Frontal cortex (tissue), 4 donors: ENCODE measurements around the gene EPN2. TPM values are rescaled to one million over a fixed set of nuclear protein-coding genes. Genes with fewer than 3 reads are reported as not detected.

Source experiments
- DNase-seq, 2 donors: peaks; one replicate each; pipeline ENCODE4 v3.0.0; 2012; ENCODE audit warnings: low spot score in 2 of 2
- FAIRE-seq: peaks from 2 replicates; lab custom pipeline; 2012; peaks lifted over from hg19 to GRCh38; lab: Jason Lieb, UNC
- total RNA-seq: library from RNA; depleted of rRNA; stranded (reverse); fragments of >200 nt; gene quantifications from one replicate; pipeline ENCODE4 v1.2.3, GENCODE V29; 2014
- donor health status: control.
- donor health status: control.
- donor health status: control.

EPN2 gene
- total RNA-seq, 1 donor from 2014 or later = 53.0 TPM

DNA sequence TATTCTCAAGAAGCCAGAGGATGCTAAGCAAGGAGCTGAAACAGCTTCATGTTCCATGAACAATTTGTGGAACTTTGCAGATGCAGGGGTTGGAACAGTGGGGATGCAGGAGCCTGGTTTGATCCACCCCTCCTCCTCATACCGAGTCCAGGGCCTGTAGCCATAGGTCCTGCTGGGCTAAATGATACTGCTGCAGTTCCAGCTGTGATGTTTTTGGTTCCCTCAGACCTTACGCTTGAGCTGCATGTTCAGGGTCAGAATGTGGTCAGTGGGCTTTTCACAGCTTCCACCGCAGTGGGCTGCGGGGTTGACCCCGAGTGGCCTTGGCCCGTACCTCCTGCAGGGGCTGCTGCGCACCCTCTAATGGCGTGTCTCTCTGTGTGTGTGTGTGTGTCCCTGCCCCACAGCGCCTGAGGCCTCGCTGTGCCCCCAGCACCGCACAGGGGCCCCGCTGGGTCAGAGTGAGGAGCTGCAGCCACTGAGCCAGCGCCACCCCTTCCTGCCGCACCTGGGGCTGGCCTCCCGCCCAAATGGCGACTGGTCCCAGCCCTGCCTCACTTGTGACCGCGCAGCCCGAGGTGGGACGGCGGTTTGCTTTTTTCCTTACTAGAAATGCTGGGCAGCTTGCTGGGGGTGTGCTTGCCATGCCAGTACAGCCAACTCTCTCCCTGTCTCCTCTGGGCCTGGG lies 48.2 kb downstream of the EPN2 start:
- FAIRE-seq (no peak), DNase-seq (no peak)

DNA sequence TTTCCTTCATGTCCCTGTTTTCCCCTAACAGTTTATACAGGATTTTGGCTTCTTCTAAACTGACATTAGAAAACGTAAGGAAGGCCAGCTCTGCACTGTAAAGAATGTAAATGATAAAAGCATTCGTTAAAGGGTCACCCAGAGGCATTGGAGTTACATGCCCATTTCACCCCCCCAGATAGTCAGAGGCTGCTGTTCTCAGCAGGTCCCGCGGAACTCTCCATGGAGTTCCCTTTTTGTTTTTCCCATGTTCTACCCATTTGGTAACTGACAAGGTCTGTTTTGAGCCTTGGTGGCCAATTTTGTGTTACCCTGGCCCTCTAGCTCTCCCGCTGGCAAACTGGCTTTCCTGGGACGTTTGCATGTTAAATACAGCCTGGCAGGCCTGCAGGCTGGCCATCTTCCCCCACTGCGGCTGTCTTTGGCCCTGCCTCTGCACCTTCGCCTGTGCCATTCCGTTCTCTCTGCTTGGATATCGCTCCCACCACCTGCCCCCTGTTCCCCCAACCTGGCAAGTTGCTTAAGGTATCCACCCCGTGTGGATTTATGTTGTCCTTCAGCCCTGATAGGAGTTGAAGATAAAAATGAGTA lies 49.7 kb downstream of the EPN2 start:
- no peak for DNase-seq

DNA sequence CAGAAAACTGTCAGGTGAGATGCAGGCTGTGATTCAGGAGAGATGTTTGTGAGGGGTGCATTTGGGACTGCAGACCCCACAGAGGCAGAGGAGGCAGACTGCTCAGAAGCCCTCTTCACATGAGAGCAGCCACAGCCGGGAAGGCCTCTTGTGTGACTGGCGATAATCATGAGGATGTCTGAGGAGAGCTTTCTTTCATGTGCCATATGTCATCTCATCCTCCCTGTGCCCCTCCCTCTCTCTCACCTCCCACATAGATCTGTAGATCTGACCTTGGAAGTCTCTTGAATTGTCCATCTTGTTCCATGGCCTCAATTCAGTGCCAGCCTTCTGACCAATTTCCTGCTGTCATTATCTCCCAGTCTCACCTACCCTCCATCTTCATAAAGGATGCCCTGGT lies 50.5 kb downstream of the EPN2 start:
- FAIRE-seq (no peak), DNase-seq (no peak)

More for the DNA sequence above, 49.7 kb downstream of the EPN2 start:
- FAIRE-seq = no peak

DNA sequence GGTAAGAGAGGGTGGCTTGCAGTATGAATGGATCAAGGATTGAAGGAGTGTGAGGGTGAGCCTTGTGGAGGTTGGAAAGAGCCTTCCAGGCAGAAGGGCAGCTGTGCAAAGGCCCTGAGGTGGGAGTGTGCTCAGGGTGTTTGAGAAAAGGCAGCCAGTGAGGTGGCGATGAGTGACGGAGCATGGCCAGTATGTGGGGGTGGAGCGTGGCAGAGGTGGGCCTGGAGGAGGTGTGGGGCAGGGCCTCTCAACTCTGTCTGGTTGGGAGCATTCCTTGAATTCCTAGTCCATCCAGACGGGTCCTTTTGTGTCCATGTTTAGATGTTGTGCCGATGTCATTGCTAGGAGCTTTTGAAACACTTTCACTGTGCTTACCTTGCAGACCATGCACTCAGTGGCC lies 51.3 kb downstream of the EPN2 start:
- FAIRE-seq = no peak

DNA sequence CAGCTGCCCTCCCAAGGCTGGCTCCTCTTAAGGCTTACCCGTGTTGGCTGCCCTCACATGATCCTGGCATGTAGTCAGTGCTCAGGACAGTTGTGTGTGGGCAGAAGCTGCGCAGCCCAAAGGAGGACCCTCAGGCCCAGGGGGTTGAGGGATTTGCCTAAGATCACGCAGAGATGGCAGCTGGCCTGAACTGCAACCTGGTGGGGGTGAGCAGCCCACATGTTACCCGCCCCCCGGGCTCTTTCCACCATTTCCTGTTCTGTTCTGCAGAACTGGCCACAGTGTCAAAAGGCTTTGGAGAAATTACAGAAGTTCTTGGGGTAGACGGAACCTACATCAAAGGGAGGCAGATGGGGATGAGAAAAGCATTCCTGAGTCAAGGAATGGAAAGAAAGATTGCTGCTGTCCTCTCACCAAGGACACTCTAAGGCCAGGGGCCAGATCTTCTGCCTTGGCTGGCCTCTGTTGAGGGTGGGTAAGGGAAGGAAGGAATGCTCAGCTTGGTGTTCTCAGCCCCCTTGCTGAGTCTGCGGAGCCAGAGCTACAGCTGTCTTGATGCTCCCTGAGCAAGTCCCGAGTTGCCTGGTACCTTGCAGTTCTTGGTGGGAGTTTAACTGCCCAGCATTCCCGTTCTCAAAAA lies 53.0 kb downstream of the EPN2 start:
- FAIRE-seq (no peak), DNase-seq (no peak)

More for the DNA sequence above, 51.3 kb downstream of the EPN2 start:
- no peak for DNase-seq

DNA sequence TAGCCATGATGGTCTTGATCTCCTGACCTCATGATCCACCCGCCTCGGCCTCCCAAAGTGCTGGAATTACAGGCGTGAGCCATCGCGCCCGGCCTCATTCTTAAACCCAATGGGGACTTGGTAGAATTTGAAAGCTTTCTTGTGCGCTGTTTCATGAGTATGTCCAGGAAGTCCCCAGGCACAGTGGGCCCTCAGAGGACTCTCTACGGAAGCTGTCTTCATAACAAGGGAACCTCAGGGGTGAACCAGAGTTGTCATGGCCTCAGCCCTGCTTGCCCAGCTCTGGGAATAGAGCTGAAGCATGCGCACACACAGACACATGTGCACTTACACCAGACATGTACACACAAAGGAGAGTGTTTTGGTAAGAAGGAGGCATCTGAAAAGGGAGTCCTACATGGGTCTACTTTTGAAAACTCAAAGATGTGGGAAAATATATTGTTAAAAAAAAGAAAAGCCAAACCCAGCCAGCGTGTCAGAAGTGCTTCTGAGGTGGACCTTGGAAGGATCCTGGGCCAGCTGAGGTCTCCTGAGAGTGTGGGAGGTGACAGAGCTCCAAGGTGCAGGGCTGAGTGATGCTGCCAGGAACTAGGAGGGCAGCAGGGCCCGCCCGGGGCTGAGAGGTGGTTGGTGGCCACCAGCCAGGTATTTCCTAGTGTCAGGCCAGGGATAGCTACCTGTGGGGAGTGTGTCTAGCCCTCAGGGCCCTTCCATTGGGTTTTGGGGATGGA lies 54.6 kb downstream of the EPN2 start:
- no peak for DNase-seq
- no peak for FAIRE-seq

DNA sequence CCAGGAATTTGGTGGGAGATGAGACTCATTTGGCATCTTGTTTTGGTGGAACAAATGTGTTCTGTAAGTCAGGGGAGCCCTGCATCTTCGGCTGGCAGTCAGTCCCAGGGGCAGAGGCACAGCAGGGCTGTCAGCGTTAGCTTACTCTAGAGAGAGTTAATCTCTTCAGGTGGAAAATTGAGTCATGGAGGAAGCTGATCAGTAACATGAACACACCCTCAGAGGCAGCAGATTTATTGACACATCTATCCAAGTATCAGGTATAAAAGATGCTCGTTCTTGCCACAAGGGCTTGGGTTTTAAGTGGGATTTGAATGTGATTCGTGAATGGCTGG lies 55.2 kb downstream of the EPN2 start:
- FAIRE-seq (no peak), DNase-seq (no peak)

DNA sequence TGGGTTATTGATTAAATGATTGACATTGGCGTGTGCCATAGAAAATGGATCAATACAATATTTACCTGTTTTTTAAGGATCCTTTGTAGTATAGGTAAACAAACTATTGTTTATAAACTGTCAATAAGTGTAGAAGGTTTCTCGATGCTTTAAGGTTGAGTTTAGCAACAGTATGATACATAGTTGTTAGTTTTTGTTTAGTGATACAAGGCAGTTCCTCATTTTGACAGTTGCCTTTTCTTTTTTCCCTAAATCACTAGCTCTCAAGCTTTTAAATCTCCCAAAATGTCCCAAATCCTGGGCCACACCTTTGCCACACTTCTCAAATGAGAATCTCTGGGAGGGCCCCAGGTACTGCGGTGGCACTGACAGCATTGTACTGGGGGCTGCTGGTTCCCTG lies 57.3 kb downstream of the EPN2 start:
- no peak for FAIRE-seq
- no peak for DNase-seq

DNA sequence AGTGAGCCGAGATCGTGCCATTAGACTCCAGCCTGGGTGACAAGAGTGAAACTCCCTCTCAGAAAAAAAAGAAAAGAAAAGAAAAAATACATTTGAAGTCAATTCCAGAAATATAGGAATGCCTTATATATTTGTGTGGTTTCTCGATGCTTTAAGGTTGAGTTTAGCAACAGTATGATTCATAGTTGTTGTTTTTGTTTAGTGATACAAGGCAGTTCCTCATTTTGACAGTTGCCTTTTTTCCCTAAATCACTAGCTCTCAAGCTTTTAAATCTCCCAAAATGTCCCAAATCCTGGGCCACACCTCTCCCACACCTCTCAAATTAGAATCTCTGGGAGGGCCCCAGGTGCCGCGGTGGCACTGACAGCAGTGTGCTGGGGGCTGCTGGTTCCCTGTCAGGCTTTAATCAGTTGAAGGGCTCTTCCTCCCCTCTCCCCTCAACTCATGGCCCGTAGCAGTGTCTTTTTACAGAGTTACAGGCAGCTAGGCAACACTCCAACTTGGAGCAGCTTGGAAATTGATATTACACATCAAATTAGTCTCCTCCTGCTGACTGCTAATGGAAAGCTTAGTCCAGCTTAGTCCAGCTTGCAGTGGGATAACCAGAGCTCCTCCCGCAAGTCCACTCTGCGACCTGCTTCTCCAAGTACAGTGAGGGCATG lies 58.4 kb downstream of the EPN2 start:
- DNase-seq = no peak
- no peak for FAIRE-seq

DNA sequence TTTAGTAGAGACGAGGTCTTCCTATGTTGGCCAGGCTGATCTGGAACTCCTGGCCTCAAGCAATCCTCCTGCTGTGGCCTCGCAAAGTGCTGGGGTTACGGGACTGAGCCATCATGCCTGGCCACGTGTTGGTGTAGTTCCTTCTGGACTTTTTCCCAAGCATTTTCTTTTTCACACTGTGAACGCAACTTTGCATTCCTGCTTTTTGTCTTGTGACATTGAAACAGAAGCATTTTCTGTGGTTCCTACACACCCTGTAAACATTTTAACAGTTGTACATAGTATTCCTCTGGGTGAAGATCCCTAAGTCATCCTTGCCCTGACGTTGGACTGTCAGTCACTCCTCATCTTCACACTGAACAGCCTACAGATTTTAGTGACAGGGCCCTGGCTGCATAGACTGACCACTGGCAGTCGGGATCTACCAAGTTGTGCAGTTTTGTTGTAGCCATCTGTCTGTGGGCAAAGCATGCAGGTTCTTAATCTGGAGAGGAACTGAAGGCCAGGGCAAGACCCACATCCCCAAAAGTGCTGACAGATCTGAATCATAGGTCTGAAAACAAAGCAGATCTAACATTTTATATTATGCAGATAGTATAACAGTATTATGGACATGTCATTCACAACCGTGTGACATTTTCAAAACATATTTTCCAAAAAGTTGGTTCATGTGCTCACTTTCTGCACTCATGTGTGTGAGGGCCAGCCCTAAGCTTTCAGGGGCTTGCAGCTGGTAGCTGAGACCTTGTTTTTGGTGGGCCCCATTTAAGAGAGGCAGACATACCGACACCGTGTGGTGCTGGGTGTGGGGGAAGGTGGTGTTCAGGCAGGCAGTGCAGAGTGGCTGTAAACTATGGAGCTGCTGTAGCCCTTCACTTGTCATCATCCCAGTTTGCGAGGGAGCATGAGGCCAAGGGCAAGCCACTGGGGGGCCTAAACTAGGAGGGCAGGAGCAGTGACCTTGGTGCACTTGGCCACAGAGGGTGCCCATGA lies 59.9 kb downstream of the EPN2 start:
- no peak for FAIRE-seq
- DNase-seq = no peak

DNA sequence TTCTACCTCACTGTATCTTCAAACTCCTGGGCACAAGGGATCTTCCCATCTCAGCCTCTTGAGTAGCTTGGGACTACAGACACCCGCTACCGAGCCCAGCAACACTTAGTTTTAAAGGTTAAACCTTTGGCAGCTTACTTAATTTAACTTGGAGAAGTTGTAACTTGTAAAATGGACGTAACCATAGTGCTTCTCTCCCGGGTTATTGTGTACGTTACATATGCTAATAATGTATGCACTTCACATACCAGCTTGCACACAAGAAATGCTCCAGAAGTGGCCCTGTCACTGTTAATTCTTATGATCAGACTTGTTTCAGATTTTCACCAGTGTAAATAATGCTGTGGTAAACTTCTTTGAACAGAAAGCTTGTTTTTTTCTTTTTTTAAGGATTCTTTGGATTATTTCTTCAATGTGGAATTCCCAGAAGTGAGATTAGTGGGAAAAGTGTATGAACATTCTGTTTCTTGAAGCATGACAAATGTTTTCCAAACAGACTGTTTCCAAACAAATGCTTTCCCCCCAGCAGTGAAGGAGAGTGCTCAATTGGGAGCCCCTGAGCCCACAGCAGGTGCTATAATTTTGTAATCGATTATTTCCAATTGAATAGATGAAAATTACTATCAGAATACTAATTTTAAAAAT lies 61.5 kb downstream of the EPN2 start:
- no peak for FAIRE-seq

DNA sequence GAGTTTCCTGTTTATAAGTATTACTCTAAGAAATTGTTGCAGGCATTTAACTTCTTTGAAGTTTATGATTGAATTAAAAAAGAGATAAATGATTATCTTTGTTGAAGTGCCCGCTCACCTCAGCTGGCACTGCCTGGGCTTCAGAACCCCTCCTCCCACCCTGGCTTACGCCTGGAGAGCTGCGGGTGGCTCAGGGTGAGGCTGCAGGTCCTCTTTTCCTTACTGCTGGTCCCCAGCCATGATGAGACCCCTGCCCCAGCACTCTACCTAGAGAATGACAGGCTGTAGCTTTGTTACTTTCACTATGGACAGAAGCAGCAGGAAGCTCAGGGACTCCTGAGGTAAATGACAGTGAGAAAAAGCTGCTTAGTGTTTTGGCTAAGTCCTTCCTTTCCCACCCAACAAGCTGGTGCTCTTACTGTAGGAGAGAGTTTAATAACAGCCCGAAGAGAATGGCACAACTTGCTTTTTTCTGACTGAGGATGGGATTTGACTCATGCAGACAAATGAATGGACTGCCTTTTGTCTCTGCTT lies 62.1 kb downstream of the EPN2 start:
- FAIRE-seq (no peak), DNase-seq (no peak)

More for the DNA sequence above, 61.5 kb downstream of the EPN2 start:
- DNase-seq = no peak

DNA sequence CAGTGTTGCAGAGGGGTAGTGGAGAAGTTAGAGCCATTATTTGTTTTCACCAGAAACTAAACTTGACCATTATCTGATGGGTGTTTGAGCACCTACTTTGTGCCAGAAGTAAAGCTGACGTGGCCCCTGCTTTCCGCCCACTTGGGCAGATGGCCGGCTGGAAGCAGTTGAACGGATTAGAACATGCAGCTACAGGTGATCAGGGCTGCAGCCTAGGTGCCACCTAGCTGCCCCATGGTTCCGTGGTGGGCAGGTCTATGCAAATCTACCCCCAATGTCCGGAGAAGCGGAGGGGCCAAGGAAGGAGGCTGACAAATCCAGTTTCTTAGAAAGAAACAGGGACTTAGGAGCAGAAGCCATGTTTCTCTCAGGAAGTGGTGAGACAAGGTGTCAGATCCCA lies 62.7 kb downstream of the EPN2 start:
- no peak for FAIRE-seq
- no peak for DNase-seq

DNA sequence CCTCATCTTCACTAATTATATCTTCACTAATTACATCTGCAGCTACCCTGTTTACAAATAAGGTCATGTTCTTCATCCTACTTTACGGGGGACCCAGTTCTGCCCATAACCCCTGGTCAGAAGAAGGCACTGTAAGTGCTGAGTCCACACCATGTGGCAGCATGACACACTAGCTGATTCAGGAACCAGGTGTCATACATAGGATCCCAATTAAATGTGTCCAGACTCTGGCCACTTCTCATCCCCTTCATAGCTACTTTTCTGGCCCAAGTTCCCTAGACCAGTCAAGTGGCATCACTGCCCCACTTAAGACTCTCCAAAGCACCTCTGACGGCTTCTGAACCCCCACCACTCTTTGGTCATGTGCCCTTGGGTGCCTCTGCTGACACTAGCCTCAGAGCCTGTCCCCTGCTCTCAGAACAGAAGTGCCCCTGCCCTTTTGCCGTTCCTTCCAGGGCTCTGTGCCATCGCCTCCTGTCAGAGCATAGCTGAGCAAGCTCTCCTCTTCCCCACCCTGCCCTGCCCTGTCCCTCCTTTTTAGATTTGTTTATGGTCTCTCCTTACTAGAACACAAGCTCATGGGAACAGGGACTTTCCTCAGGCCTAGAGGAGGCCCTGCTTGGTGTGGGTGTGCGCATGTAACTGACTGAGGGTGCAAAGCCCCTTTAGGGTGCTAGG lies 64.2 kb downstream of the EPN2 start:
- DNase-seq (no peak), FAIRE-seq (no peak)

DNA sequence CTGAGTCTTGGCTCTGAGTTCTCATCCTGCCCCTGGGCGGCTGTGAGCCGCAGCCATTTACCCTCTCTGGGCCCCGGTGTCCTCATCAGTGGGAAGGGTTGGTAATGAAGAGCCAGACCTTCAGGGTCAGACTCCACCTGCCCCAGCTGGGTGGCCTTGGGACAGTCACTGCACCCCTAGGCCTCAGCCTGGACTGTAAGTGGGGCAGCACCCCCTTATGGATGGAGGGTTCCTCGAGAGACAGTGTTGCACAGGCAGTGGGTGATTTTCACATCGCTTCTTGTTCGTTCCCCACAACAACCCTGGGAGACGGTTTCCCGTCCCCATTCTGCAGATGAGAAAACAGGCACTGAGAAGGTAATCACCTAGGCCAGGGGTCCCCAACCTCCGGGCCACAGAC lies 64.8 kb downstream of the EPN2 start:
- no peak for DNase-seq
- FAIRE-seq = no peak

DNA sequence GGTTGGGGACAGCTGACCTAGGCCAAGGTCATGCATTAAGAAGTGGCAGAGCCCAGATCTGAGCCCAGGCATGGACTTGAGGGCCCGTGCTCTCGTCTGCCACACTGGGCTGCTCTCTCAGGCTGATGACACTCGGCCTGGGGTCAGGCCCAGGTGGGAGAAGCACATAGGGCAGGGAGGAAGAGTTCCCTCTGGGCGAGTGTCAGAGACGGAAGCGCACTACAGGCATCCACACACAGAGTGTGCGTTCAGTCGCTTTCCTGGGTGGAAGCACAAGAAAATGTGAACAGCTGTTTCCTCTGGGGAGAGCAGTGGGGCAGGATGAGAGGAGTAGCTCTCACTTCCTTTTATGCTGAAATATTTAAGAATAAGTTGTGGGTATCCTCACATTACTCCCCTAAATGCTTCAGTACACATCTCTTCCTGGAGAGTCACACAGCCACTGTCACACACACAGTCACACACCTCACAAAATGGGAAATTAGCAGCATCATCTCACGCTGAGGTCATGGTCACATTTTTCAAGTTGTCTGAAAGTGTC lies 65.7 kb downstream of the EPN2 start:
- no peak for DNase-seq
- FAIRE-seq = no peak

DNA sequence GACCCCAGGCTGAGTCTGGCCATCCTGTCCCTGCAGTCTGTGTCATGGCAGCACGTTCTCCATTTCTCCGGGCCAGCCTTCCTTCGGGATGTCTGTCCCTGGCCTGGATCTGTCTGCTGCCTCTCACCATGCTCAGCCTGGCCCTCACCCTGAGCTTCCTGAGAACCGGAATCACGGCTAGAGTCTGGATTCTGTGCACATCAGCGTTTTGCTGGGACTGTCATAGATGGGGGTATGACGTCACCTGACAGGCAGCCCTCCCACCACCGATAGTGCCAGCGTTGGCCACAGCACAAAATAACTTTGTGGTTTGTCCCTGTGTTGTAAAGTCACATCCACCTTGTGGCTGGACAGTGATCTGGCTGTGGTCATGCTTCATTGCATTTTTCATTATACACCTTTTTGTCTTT lies 66.2 kb downstream of the EPN2 start:
- DNase-seq = no peak
- FAIRE-seq = no peak

DNA sequence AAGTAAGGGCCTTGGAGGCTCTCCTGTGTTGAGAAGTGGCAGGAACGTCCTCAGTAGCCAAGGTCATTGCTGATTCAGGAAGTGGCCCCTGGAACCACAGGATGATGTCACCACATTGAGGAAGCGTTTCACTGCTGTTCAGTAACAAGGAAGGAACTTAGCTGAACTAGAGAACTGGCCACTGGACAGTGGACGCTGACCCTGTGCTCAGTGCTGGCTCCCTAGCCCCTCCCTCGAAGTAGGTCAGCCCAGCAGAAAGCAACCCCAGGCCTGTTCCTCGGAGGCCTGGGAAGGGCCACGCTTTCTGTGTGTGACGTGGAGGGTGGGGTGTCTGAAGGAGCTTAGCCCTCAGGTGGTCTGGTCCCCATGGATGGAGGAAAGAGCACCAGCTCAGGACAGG lies 67.0 kb downstream of the EPN2 start:
- DNase-seq (no peak), FAIRE-seq (no peak)
